Lower leg skin (tissue), 3 donors: ENCODE data around the gene PMEPA1.

ENCODE experiments used
- CTCF ChIP-seq, 3 donors: fragments of 450-650 bp; IDR thresholded peaks; one replicate each; pipeline ENCODE4 v1.5.1; 2016; ENCODE audit warnings: antibody characterized with exemption in 3 of 3, mild to moderate bottlenecking in 3 of 3, moderate library complexity in 2 of 3
- POLR2A ChIP-seq, 2 donors: fragments of 450-650 bp; IDR thresholded peaks; one replicate each; pipeline ENCODE4 v1.6.1; 2016 to 2017; ENCODE audit warnings: antibody characterized with exemption in 2 of 2, mild to moderate bottlenecking in 1 of 2, moderate library complexity in 1 of 2

DNA sequence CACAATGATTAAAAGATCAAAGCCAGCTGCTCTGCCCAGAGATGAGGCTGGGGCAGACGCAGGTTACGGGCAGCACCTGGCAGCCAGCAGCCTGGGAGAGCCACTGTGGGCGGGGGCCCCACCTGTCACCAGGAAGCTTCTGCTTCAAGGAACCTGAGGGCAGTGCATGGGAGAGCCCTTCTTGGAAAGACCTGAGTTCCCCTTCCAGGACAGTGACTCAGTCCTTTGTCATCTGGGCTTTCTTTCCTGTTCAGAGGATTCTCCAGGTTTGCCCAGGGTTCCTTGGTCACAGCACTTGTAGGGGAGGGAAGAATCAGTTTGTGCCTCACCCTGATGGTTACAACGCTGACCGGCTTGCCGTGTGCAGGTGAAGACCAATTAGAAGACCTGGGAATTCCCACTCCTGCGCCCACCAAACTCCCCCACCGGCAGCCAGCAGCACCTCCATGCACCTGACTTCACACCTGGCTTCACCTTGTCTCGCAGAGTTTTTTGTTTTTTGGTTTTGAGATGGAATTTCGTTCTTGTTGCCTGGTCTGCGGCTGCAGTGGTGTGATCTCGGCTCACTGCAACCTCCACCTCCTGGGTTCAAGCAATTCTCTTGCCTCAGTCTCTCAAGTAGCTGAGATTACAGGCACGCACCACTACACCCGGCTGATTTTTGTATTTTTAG is 91.6 kb downstream of the PMEPA1 start:
- no peak for TF ChIP-seq CTCF (IDR thresholded peaks at IDR 0.05)
- no peak for TF ChIP-seq POLR2A (IDR thresholded peaks at IDR 0.05)
